Transverse colon (tissue), 4 donors: ENCODE results near the gene TNFRSF8. TPM values are rescaled to one million over a fixed set of nuclear protein-coding genes. Genes with fewer than 3 reads are reported as not detected.
A peak's percentile ranks its signal among the peaks of the same experiment; 100 is the strongest.

Source experiments
- DNase-seq: peaks from one replicate; pipeline ENCODE4 v3.0.0-alpha.2; 2019
- H3K27ac ChIP-seq, 4 donors: fragments of 200-600 bp; sonication (generic); 2 replicates each; pipeline ENCODE4 v1.5.1; 2016 to 2018; ENCODE audit warnings: inconsistent platforms in 4 of 4
- H3K27me3 ChIP-seq: fragments of 200-600 bp; sonication (generic); 2 replicates; pipeline ENCODE4 v1.5.1; 2017; ENCODE audit warnings: inconsistent platforms
- H3K36me3 ChIP-seq, 4 donors: fragments of 200-600 bp; sonication (generic); 2 replicates each; pipeline ENCODE4 v1.5.1; 2017 to 2019; ENCODE audit warnings: inconsistent platforms in 4 of 4
- H3K4me1 ChIP-seq, 4 donors: fragments of 200-600 bp; sonication (generic); 2 replicates each; pipeline ENCODE4 v1.5.1; 2017 to 2020; ENCODE audit warnings: inconsistent platforms in 4 of 4
- H3K4me3 ChIP-seq, 4 donors: fragments of 200-600 bp; sonication (generic); 1 replicate in 1 of 4; 2 replicates in 3 of 4; pipeline versions ENCODE4 v1.5.1 to v1.6.1; 2017 to 2019; ENCODE audit warnings: inconsistent platforms in 4 of 4
- H3K9me3 ChIP-seq, 2 donors: fragments of 200-600 bp; sonication (generic); 2 replicates each; pipeline ENCODE4 v1.5.1; 2017 to 2019; ENCODE audit warnings: inconsistent platforms in 2 of 2
- CTCF ChIP-seq, 5 experiments: fragments of 200-600 bp in 3 of 5; fragments of 450-650 bp in 2 of 5; sonication (generic) in 3 of 5; IDR thresholded peaks; 1 replicate in 2 of 5; 2 replicates in 3 of 5; pipeline ENCODE4 v1.5.1; 2016 to 2017; ENCODE audit warnings: antibody characterized with exemption in 5 of 5, inconsistent platforms in 3 of 5, mild to moderate bottlenecking in 2 of 5, moderate library complexity in 1 of 5
- EP300 ChIP-seq: sonication (generic); formaldehyde crosslinking; IDR thresholded peaks from one replicate; pipeline ENCODE4 v1.6.1; 2017; ENCODE audit warnings: antibody characterized with exemption, low read depth
- POLR2A ChIP-seq: fragments of 450-650 bp; IDR thresholded peaks from one replicate; pipeline ENCODE4 v1.6.1; 2016; ENCODE audit warnings: antibody characterized with exemption, mild to moderate bottlenecking, moderate library complexity
- POLR2AphosphoS5 ChIP-seq, 3 donors: sonication (generic); formaldehyde crosslinking; IDR thresholded peaks; one replicate each; pipeline ENCODE4 v1.6.1; 2016; ENCODE audit warnings: antibody characterized with exemption in 3 of 3
- WGBS, 2 donors: methylation state at CpG; one replicate each; pipeline ENCODE4 v1.1.5; 2018; ENCODE audit warnings: low coverage in 1 of 2; 5-methylcytosine and 5-hydroxymethylcytosine counted together
- in situ Hi-C, 4 donors: fragments of 200-750 bp; cut with MboI; loops; one replicate each; pipeline versions ENCODE4 v1.15.0 to v1.15.1; 2017; ENCODE audit warnings: low sequenced_read_pairs in 3 of 4, low pct_ligation_motif_present in 1 of 4, low pct_unique_long_range_greater_than_20kb in 1 of 4
- intact Hi-C: fragments of 100-400 bp; cut with DNase I; formaldehyde crosslinking; loops from one replicate; pipeline ENCODE4 v1.15.1; 2023; ENCODE audit warnings: low total_unique reads
- total RNA-seq, 4 donors: library from RNA; depleted of rRNA; stranded (reverse); fragments of >200 nt; gene quantifications; one replicate each; pipeline ENCODE4 v1.1.0, GENCODE V29; 2016

TNFRSF8 gene
- total RNA-seq, 4 donors from 2014 or later: 0.16 TPM; not detected in 3

- H3K9me3 ChIP-seq: no peaks in the 10 kb centered on the region
- in situ Hi-C loops: no loop called here
- intact Hi-C loops: no loop called here
- peak overlapping the region in 3 of 4 donors; percentile 44 to 67 (median 48) for H3K27ac ChIP-seq
- DNase-seq: no peak
- H3K27me3 ChIP-seq: no peaks in the 10 kb centered on the region
- H3K4me1 ChIP-seq: peaks cover 0 to 19% (median 7%) of the 10 kb centered on the region in 4 donors
- TF ChIP-seq EP300: no peak
- TF ChIP-seq CTCF (IDR thresholded peaks at IDR 0.05): no peak
- no peak for TF ChIP-seq POLR2AphosphoS5 (IDR thresholded peaks at IDR 0.05)
- TF ChIP-seq POLR2A: no peak
- no peaks in the 10 kb centered on the region for H3K36me3 ChIP-seq
- WGBS, 2 donors: 65 to 86% methylated on average over 7 to 8 of the region's 8 CpGs
- no peak overlapping the region for H3K4me3 ChIP-seq
Measured at GRCh38 chr1:12132078-12132477, 69.0 kb downstream of the TNFRSF8 start.

GRCh38 chr1:12134716-12135115 is 71.6 kb downstream of the TNFRSF8 start:
- H3K27ac ChIP-seq: no peak overlapping the region
- TF ChIP-seq POLR2A (no peak), EP300 (no peak), CTCF (IDR thresholded peaks at IDR 0.05) (no peak), POLR2AphosphoS5 (IDR thresholded peaks at IDR 0.05) (no peak)
- no peaks in the 10 kb centered on the region for H3K9me3 ChIP-seq
- intact Hi-C loops: no loop called here
- H3K4me3 ChIP-seq: no peak overlapping the region
- no peak for DNase-seq
- WGBS, 2 donors: 72 to 94% methylated on average over 2 to 10 of the region's 10 CpGs
- H3K27me3 ChIP-seq: no peaks in the 10 kb centered on the region
- H3K4me1 ChIP-seq: peaks cover 0 to 19% (median 7%) of the 10 kb centered on the region in 4 donors
- no peaks in the 10 kb centered on the region for H3K36me3 ChIP-seq
- in situ Hi-C loops: no loop called here

DNA sequence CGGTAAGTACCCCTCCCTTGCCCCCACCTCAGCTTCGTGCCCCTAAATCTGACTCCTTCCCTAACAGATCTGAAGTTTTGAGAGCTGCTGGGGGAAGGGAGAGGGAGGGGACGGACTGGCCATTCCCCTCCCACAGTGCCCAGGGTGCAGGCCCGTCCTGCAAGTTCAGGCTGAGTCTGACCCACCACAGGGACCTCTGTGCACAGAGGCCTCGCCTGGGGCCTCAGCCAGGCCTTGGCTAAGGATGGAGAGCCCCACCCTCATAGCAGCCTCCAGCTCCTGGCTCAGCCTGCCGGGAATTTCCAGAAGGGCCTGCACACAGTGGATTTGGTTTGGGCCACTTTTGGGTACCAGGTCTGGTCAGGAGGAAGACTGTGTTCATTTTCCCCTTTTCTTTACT is 72.5 kb downstream of the TNFRSF8 start:
- peaks cover 0 to 19% (median 7%) of the 10 kb centered on the region in 4 donors for H3K4me1 ChIP-seq
- no peak overlapping the region for H3K27ac ChIP-seq
- H3K36me3 ChIP-seq: no peaks in the 10 kb centered on the region
- in situ Hi-C loops (no loop called here), intact Hi-C loops (no loop called here)
- 18% methylated on average over 2 of the region's 6 CpGs; no CpG with 5 or more reads in 1 of the 2 donors for WGBS, 2 donors
- no peaks in the 10 kb centered on the region for H3K9me3 ChIP-seq
- no peak for TF ChIP-seq POLR2A
- H3K27me3 ChIP-seq: no peaks in the 10 kb centered on the region
- no peak for DNase-seq
- no peak overlapping the region for H3K4me3 ChIP-seq

GRCh38 chr1:12136916-12137610 is 74.0 kb downstream of the TNFRSF8 start:
- intact Hi-C loops: no loop called here
- Histone ChIP-seq H3K27me3 (no peaks in the 10 kb centered on the region), H3K4me3 (no peak overlapping the region), H3K27ac (no peak overlapping the region), H3K36me3 (no peaks in the 10 kb centered on the region), H3K4me1 (peaks cover 0 to 19% (median 7%) of the 10 kb centered on the region in 4 donors), H3K9me3 (no peaks in the 10 kb centered on the region)
- no peak for DNase-seq
- 69 to 71% methylated on average over 7 to 8 of the region's 8 CpGs for WGBS, 2 donors
- TF ChIP-seq POLR2A (no peak), CTCF (IDR thresholded peaks at IDR 0.05) (no peak), EP300 (no peak), POLR2AphosphoS5 (IDR thresholded peaks at IDR 0.05) (no peak)
- in situ Hi-C loops: no loop called here
